GM10266 (cell line): ENCODE data around the gene UPF1.

Experiments
- DNase-seq: peaks from one replicate; pipeline ENCODE4 v3.0.0; 2012; ENCODE audit errors: extremely low spot score
- TF ChIP-seq, protein P1 (sequence below): IDR thresholded peaks from 2 replicates; pipeline ENCODE4 v1.5.1; 2012; ENCODE audit warnings: mild to moderate bottlenecking, low read depth; ENCODE audit not compliant: control insufficient read depth, insufficient read depth; ENCODE audit errors: missing control alignments

UPF1 gene

GRCh38 chr19:18865973-18866799 lies 34.4 kb downstream of the UPF1 start:
- peak; percentile 96 for DNase-seq
- TF ChIP-seq, protein P1, sequence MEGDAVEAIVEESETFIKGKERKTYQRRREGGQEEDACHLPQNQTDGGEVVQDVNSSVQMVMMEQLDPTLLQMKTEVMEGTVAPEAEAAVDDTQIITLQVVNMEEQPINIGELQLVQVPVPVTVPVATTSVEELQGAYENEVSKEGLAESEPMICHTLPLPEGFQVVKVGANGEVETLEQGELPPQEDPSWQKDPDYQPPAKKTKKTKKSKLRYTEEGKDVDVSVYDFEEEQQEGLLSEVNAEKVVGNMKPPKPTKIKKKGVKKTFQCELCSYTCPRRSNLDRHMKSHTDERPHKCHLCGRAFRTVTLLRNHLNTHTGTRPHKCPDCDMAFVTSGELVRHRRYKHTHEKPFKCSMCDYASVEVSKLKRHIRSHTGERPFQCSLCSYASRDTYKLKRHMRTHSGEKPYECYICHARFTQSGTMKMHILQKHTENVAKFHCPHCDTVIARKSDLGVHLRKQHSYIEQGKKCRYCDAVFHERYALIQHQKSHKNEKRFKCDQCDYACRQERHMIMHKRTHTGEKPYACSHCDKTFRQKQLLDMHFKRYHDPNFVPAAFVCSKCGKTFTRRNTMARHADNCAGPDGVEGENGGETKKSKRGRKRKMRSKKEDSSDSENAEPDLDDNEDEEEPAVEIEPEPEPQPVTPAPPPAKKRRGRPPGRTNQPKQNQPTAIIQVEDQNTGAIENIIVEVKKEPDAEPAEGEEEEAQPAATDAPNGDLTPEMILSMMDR = peak; percentile 92

GRCh38 chr19:18866800-18867123 lies 35.0 kb downstream of the UPF1 start:
- DNase-seq = no peak
- TF ChIP-seq, protein P1 = no peak

- TF ChIP-seq, protein P1 = no peak
Measured at GRCh38 chr19:18867199-18867598, 35.4 kb downstream of the UPF1 start.

DNA sequence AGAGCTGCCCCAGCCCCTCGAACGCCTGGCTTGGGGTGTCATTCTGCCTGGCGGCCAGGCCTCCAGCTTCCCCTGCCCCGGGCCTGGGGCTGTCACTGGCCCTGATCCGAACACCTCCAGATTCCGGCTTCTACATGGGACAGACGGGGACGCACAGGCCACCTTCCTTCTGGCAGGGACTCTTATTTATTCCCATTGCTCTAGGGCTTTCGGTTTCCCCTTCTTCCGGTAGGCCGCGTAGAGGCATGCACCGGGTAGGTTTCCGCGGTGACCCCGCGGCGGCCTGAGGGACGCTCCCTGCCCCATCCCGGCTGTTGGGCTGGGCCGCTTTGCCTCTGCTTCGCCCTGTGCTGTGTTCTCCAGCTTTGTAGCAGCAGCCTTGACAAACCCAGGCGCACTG lies 36.0 kb downstream of the UPF1 start:
- DNase-seq = no peak
- TF ChIP-seq, protein P1 = no peak

More at GRCh38 chr19:18867199-18867598, 35.4 kb downstream of the UPF1 start:
- no peak for DNase-seq

DNA sequence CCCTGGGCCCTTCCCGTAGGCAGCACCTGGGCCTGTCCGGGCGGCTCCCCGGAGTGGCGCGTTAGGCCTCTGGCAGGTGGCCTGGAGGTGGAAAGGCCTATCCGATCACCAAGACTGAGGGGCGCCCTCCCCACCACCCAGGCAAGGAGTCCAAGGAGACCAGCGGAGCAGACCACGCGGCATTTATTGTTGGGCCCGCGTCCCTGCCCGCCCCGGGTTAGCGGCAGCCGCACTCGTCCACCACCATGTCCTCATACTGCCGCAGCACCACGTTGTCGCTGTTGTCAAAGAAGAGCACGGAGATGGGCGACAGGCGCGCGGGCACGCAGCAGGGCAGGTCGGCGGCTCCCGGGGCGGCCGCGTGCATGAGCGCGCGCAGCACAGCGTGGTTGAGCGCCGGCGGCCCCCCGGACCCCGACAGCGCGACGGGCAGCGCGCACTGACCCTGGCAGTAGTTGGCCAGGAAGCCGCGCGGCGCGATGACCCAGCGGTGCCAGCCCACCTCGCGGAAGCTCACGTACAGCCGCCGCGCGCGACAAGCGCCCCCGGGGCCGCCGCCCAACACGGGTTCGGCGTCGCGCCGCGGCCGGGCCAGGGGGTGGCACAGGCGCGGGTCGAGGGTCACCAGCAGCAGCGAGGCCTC lies 36.7 kb downstream of the UPF1 start:
- TF ChIP-seq, protein P1 = no peak
- no peak for DNase-seq

- TF ChIP-seq, protein P1 = no peak
- DNase-seq = no peak
Measured at GRCh38 chr19:18869023-18869618, 37.4 kb downstream of the UPF1 start.

- TF ChIP-seq, protein P1 = no peak
- no peak for DNase-seq
Measured at GRCh38 chr19:18869781-18870530, 38.2 kb downstream of the UPF1 start.
